H1 (cell line): Measurements from ENCODE around the gene CGNL1. TPM values are rescaled to one million over a fixed set of nuclear protein-coding genes. Genes with fewer than 3 reads are reported as not detected.

Experiments used
- PHF8 ChIP-seq: fragments of 200-600 bp; sonication (generic); conservative IDR thresholded peaks from 2 replicates; pipeline ENCODE4 v1.7.1; 2012; ENCODE audit warnings: low read depth, mild to moderate bottlenecking, inconsistent platforms, low read length, moderate library complexity
- POU5F1 ChIP-seq: IDR thresholded peaks from 2 replicates; pipeline ENCODE4 v1.6.1; 2011; ENCODE audit warnings: low read depth, mild to moderate bottlenecking, low read length, moderate library complexity
- RFX5 ChIP-seq: IDR thresholded peaks from 2 replicates; pipeline ENCODE4 v1.6.1; 2011; ENCODE audit warnings: low read depth, low read length, improper control_type of control experiment, borderline replicate concordance
- SUZ12 ChIP-seq: fragments of 200-600 bp; sonication (generic); IDR thresholded peaks from 2 replicates; pipeline ENCODE4 v1.6.1; 2012; ENCODE audit warnings: mild to moderate bottlenecking, inconsistent platforms, low read length, moderate library complexity, mixed read lengths
- ZNF274 ChIP-seq: IDR thresholded peaks from 2 replicates; pipeline ENCODE4 v1.7.0; 2012; ENCODE audit warnings: low read length, borderline replicate concordance; ENCODE audit errors: extremely low read depth
- polyA plus RNA-seq, 7 experiments: library from polyadenylated mRNA; depleted of rRNA in 3 of 7; stranded (reverse) in 5 of 7; unstranded in 2 of 7; fragments of >200 nt in 5 of 7; fragments of 200-250 nt in 2 of 7; gene quantifications; 1 replicate in 5 of 7; 2 replicates in 1 of 7; 4 replicates in 1 of 7; pipeline versions ENCODE4 v1.2.1 to v1.2.3, GENCODE V29; 2011 to 2013; ENCODE audit warnings: missing spikeins in 2 of 7, mixed read lengths in 2 of 7
- total RNA-seq: library from RNA; stranded (reverse); fragmentation: NEBNext Ultra II Directional; extraction: Animal tissue kit (Norgen Biotek cat#: 25700); gene quantifications from 2 replicates; pipeline ENCODE4 v1.2.1, GENCODE V29; 2021

The CGNL1 gene
- total and polyA plus RNA-seq, 2 of the 8 experiments (the other 6 are each of a cell fraction or from before 2014, with no cell fraction given): 21.8 to 75.6 TPM

DNA sequence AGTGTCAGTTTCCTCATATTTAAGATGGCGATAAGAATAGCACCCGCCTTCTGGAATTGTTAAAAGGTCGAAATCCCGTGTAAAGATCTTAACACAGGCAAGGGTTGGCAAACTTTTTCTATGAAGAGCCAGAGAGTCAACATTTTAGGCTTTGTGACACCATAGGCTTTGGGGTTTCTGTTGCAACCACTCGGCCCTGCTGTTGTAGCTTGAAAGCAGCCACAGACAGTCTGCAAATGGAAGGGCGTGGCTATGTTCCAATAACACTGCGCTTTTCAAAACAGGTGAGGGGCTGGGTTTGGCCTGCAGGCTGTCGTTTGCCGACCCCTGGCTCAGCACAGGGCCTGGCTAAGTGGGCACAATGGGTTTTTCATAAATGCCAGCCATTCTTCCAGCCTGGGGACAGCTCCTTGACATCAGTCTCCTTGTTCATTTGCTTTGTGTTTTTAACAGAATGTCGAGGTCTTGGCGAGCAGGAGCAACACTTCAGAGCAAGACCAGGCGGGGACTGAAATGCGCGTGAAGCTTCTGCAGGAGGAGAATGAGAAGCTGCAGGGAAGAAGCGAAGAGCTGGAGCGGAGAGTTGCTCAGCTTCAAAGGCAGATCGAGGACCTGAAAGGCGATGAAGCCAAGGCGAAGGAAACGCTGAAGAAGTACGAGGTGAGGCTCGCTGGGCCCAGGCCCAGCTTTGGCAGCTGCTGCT is 140.2 kb downstream of the CGNL1 start (continued):
- TF ChIP-seq RFX5 (no peak), SUZ12 (no peak), PHF8 (no peak), ZNF274 (no peak), POU5F1 (no peak)
